ENCODE results near the gene ARHGEF12. TPM values are rescaled to one million over a fixed set of nuclear protein-coding genes. Genes with fewer than 3 reads are reported as not detected.
"Not testable (repeated sequence)": the region's sequence is repeated elsewhere in the genome, so short reads cannot be mapped to it uniquely, and the experiment has no call there.

ARHGEF12 gene
- total RNA-seq, 2 experiments from 2014 or later: 13.7 to 13.8 TPM

GRCh38 chr11:120486138-120486537, 149.9 kb downstream of the ARHGEF12 start:
- DNase-seq: no peak
- no peak overlapping the region for H3K4me3 Mint-ChIP-seq
- peaks cover 3% of the 10 kb centered on the region for H3K36me3 Mint-ChIP-seq
- H3K27me3 Mint-ChIP-seq: no peaks in the 10 kb centered on the region
- no peaks in the 10 kb centered on the region for H3K4me1 Mint-ChIP-seq
- H3K27ac Mint-ChIP-seq: no peak overlapping the region
- no peaks in the 10 kb centered on the region for H3K9me3 Mint-ChIP-seq

DNA sequence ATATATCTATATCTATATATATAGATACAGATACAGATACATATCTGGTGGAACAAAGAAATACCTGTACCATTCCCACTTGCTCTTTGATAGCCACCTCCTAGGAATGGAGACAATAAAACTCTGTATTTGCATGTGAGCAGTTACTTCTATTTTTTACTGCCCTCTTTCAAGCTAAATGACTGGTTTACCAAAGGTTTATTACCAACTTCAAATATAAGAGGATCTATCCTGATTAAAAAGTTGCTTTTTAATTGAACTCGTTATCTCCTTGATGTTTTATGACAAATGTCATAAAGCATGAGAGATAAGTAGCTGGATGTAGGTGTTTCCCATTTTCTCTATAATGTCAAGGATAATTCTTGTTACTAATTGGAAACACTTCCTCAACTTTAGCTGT, 153.6 kb downstream of the ARHGEF12 start:
- Mint-ChIP-seq H3K4me1 (no peaks in the 10 kb centered on the region), H3K36me3 (no peaks in the 10 kb centered on the region), H3K27ac (no peak overlapping the region), H3K9me3 (no peaks in the 10 kb centered on the region), H3K4me3 (no peak overlapping the region), H3K27me3 (no peaks in the 10 kb centered on the region)
- no peak for DNase-seq

DNA sequence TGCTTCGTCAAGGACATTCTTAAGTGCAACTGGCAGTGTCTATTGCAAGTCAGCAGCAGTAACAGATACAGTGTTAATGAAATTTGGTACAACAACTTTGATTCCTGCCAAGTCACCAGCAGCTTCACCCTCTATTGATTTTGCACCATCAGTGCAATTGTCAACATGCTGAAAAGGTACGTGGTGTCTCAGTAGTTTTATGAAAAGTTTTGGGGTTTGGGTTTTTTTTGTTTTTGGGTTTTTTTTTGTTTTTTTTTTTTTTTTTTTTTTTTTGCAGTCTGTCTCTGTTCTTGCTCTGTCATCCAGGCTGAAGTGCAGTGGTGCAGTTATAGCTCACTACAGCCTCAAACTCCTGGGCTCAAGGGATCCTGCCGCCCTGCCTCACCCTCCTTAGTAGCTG, 156.3 kb downstream of the ARHGEF12 start:
- DNase-seq: no peak
- Mint-ChIP-seq H3K9me3 (no peaks in the 10 kb centered on the region), H3K36me3 (no peaks in the 10 kb centered on the region), H3K27ac (no peak overlapping the region), H3K27me3 (peaks cover 8% of the 10 kb centered on the region), H3K4me1 (no peaks in the 10 kb centered on the region), H3K4me3 (no peak overlapping the region)

GRCh38 chr11:120494595-120494994, 158.4 kb downstream of the ARHGEF12 start:
- Mint-ChIP-seq H3K4me1 (no peaks in the 10 kb centered on the region), H3K4me3 (no peak overlapping the region), H3K9me3 (no peaks in the 10 kb centered on the region), H3K36me3 (no peaks in the 10 kb centered on the region), H3K27ac (no peak overlapping the region), H3K27me3 (peaks cover 18% of the 10 kb centered on the region)
- DNase-seq: no peak

- no peak overlapping the region for H3K4me3 Mint-ChIP-seq
- no peaks in the 10 kb centered on the region for H3K4me1 Mint-ChIP-seq
- H3K27me3 Mint-ChIP-seq: peaks cover 59% of the 10 kb centered on the region
- no peak for DNase-seq
- H3K27ac Mint-ChIP-seq: no peak overlapping the region
- no peaks in the 10 kb centered on the region for H3K9me3 Mint-ChIP-seq
- H3K36me3 Mint-ChIP-seq: no peaks in the 10 kb centered on the region
These were observed 162.9 kb downstream of the ARHGEF12 start for GRCh38 chr11:120499088-120499487.

GRCh38 chr11:120499859-120500258, 163.6 kb downstream of the ARHGEF12 start:
- peaks cover 65% of the 10 kb centered on the region for H3K27me3 Mint-ChIP-seq
- H3K36me3 Mint-ChIP-seq: no peaks in the 10 kb centered on the region
- H3K4me1 Mint-ChIP-seq: no peaks in the 10 kb centered on the region
- no peak overlapping the region for H3K4me3 Mint-ChIP-seq
- H3K27ac Mint-ChIP-seq: no peak overlapping the region
- no peak for DNase-seq
- no peaks in the 10 kb centered on the region for H3K9me3 Mint-ChIP-seq

DNA sequence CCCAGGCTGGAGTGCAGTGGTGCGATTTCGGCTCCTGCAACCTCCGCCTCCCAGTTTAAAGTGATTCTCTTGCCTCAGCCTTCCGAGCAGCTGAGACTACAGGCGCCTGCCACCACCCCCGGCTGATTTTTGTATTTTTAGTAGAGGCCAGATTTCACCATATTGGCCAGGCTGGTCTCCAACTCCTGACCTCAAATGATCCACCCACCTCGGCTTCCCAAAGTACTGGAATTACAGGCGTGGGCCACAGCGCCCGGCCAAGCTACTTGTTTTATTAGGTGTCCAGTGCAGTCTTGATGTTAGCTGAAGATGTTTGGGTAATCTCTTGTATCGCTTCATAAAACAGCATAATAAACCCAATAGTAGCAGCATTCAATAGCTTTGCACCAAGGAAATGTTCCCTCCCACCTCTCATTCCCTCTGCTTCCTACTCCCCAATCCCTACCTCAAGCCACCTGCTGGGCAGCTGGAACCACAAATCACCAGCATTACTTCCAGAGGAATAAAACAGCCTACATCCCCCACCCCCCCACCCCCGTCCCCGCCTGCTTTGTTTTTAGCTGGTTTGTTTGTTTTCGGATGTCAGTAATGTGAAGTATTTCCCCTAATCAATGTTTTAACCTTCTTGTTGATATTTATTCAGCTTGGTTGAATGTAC, 164.3 kb downstream of the ARHGEF12 start:
- no peak overlapping the region for H3K4me3 Mint-ChIP-seq
- H3K9me3 Mint-ChIP-seq: no peaks in the 10 kb centered on the region
- DNase-seq: no peak
- H3K27me3 Mint-ChIP-seq: peaks cover 69% of the 10 kb centered on the region
- H3K4me1 Mint-ChIP-seq: no peaks in the 10 kb centered on the region
- no peak overlapping the region for H3K27ac Mint-ChIP-seq
- H3K36me3 Mint-ChIP-seq: no peaks in the 10 kb centered on the region

DNA sequence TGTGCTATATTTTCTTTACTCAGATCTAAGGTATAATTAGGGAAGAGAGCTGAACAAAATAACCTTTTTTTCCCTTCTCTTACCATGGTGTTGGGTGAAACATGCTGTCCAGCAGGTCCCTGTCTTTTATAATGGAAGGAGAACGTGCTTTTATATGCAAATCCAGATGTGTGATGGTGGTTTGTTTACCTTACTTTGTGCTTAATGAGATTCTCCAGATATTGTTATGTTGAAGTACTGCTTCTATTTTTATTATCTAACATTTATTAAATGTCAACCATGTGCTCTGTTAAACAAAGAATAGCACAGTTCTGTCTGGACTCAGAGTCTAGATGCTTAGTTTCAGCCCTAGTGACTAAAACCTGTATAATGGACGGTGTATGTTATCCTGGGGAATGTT, 165.2 kb downstream of the ARHGEF12 start:
- no peak overlapping the region for H3K4me3 Mint-ChIP-seq
- H3K36me3 Mint-ChIP-seq: no peaks in the 10 kb centered on the region
- DNase-seq: no peak
- no peak overlapping the region for H3K27ac Mint-ChIP-seq
- H3K27me3 Mint-ChIP-seq: peaks cover 73% of the 10 kb centered on the region
- no peaks in the 10 kb centered on the region for H3K9me3 Mint-ChIP-seq
- no peaks in the 10 kb centered on the region for H3K4me1 Mint-ChIP-seq

DNA sequence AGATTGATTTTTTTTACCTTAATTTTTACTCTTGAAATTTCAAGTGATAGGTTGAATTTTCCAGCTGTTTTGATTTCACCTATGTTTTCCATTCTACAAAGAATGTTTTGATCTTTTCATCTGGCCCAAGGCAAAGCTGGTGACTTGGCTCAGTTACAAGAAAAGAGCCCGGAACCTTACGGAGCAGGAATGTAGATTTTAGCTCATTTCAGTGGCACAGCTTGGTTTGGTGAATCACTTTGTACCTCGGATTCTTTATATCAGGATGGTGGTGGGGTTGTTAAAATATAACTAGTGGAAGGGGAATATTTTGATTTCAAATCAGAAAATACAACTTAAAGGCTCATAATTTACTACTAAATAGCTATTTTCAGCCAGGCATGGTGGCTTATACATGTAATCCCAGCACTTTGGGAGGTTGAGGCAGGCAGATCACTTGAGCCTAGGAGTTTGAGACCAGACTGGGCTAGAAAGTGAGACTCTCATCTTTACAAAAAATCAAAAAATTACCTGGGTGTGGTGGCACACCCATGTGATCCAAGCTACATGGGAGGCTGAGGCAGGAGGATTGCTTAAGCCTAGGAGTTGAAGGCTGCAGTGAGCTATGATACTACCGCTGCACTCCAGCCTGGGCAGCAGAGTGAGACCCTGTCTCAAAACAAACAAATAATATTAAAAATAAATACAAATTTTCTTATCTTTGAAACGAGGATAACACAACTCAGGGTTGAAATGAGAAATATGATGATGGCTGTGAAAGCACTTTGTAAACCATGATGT, 166.0 kb downstream of the ARHGEF12 start:
- Mint-ChIP-seq H3K36me3 (no peaks in the 10 kb centered on the region), H3K4me1 (no peaks in the 10 kb centered on the region), H3K4me3 (no peak overlapping the region), H3K27me3 (peaks cover 75% of the 10 kb centered on the region), H3K9me3 (no peaks in the 10 kb centered on the region), H3K27ac (no peak overlapping the region)
- DNase-seq: no peak

- not testable (repeated sequence) for H3K27ac Mint-ChIP-seq
- peaks cover 84% of the 10 kb centered on the region for H3K27me3 Mint-ChIP-seq
These were observed 167.3 kb downstream of the ARHGEF12 start for GRCh38 chr11:120503529-120503928.

GRCh38 chr11:120505801-120506425, 169.7 kb downstream of the ARHGEF12 start:
- Mint-ChIP-seq H3K27ac (no peak overlapping the region), H3K4me1 (peaks cover 1% of the 10 kb centered on the region), H3K4me3 (no peak overlapping the region), H3K27me3 (peaks cover 82% of the 10 kb centered on the region), H3K9me3 (no peaks in the 10 kb centered on the region), H3K36me3 (no peaks in the 10 kb centered on the region)
- no peak for DNase-seq

More at GRCh38 chr11:120503529-120503928, 167.3 kb downstream of the ARHGEF12 start:
- not testable (repeated sequence) for DNase-seq, H3K9me3 Mint-ChIP-seq, H3K4me3 Mint-ChIP-seq, H3K4me1 Mint-ChIP-seq, H3K36me3 Mint-ChIP-seq

DNA sequence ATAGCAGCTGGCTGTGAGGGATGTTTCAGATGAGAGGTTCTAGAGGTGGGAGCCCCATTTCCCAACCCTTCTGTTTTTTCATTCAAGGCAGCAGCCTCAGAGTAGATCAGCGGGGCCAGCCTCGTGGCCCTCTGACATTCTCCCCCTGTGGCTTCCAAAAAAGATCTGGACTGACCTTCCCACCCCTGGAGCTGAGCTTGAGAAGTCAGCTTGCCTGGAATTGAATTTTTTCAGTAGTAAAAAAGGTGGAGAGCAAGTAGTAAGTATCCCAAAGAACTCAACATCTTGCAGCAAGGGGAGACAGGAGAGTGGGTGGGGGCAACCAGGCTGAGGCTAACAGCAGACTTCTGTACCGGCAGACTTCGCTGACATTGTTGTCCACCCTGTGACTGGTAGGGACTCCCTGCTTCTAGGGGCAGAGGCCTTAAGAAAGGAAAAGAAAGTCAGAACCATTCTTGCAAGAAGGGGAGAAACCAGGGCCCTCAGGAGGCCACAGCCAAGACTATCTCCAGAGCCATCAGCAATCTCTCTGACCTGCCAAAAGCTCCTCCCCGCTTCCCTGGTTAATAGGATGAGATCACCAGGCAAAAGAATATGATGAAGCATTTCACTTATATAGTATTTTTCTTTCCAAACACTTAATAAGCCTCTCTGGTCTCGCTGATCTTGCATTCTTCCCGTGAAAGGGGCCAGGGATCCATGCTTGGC, 173.3 kb downstream of the ARHGEF12 start:
- H3K9me3 Mint-ChIP-seq: no peaks in the 10 kb centered on the region
- H3K27me3 Mint-ChIP-seq: peaks cover 79% of the 10 kb centered on the region
- H3K4me3 Mint-ChIP-seq: no peak overlapping the region
- DNase-seq: no peak
- H3K4me1 Mint-ChIP-seq: peaks cover 2% of the 10 kb centered on the region
- no peak overlapping the region for H3K27ac Mint-ChIP-seq
- no peaks in the 10 kb centered on the region for H3K36me3 Mint-ChIP-seq

DNA sequence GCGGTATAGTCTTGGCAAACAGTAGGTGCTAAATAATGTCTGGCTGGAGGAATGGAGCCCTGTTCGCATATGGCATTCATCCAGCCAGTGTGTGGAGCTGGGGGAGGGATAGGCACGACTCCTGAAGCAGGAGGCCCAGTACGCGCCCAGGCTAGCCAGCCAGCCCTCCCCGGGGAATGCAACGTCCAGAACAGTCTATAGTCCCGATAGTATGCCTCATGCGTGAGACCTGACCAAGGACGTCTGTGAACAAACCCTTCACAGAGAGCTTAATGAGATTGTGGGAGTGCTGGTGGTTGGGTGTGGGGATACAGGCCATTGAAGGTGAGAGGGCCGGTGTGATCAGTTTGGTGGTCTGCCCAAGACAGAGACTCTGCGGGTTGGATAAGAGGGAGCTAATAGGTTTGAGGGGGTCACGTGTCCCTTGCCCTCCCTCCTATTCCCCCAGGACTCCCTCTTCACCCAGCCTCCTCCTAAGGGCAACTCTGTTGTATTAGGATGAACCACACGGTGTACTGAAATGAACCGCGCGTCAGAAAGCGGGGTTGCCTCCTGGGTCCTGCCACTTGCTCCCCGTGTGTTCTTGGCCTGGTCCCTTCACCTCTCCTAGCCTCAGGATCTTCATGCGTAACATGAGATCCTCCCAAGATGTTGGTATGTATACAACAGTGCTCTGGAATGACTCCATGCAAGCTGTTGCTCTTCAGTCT, 174.3 kb downstream of the ARHGEF12 start:
- peaks cover 84% of the 10 kb centered on the region for H3K27me3 Mint-ChIP-seq
- H3K9me3 Mint-ChIP-seq: no peaks in the 10 kb centered on the region
- DNase-seq: no peak
- peaks cover 2% of the 10 kb centered on the region for H3K4me1 Mint-ChIP-seq
- H3K4me3 Mint-ChIP-seq: no peak overlapping the region
- H3K36me3 Mint-ChIP-seq: no peaks in the 10 kb centered on the region
- H3K27ac Mint-ChIP-seq: no peak overlapping the region

DNA sequence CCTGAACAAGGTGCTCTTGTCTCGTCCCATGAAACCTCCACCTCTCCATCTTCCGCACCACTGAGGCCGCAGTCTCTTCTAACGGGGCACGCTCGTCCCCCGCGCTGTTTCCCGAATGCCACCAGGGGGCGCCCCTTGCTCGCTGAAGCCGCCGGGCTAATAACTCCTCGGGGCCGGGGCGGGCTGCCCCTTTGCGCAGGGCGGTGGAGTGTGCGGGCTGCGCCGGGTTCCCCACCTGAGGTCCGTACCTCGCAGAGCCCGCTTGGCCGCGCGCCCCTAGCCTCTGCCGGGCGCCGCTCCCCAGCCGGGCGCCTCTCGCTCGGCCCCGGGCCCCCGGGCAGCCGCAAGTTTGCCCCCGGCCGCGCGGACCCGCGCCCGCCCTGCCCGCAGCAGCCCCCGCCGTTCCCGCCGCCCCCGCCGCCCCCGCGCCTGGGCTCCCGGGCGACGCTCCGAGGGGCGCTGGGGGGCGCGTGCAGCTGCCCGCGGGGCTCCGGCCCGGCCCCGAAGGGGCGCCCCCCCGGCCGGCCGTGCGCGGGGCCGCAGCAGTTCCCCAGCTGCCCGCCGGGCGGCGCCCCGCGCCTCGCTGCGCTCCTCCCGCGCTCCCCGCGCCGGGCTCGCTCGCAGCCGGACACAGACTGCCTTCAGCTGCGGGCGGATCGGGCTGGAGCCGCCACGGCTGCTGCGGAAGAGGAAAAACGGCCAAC, 175.1 kb downstream of the ARHGEF12 start, which contains the start of gene GRIK4:
TSS of gene GRIK4 (plus strand) at position 633 of the 704 bp plus-strand sequence. CDS start 148,571 bp downstream, outside the sequence.
- H3K36me3 Mint-ChIP-seq: no peaks in the 10 kb centered on the region

More for the DNA sequence above, 175.1 kb downstream of the ARHGEF12 start, which contains the start of gene GRIK4:
- H3K9me3 Mint-ChIP-seq: no peaks in the 10 kb centered on the region
- H3K4me1 Mint-ChIP-seq: peaks cover 2% of the 10 kb centered on the region
- H3K27ac Mint-ChIP-seq: no peak within 1 kb of the TSS
- H3K4me3 Mint-ChIP-seq: no peak within 1 kb of the TSS
- peak; percentile 81 for DNase-seq
- H3K27me3 Mint-ChIP-seq: peaks cover 85% of the 10 kb centered on the region
